Breast epithelium (tissue), 3 donors: ENCODE data around the gene CGB7.
"Not testable (repeated sequence)": the region's sequence is repeated elsewhere in the genome, so short reads cannot be mapped to it uniquely, and the experiment has no call there.

Experiments
- CTCF ChIP-seq, 3 donors: fragments of 450-650 bp; IDR thresholded peaks; one replicate each; pipeline ENCODE4 v1.5.1; 2016 to 2017; ENCODE audit warnings: antibody characterized with exemption in 3 of 3, mild to moderate bottlenecking in 3 of 3, moderate library complexity in 3 of 3
- POLR2A ChIP-seq: fragments of 450-650 bp; IDR thresholded peaks from one replicate; pipeline ENCODE4 v1.6.1; 2016; ENCODE audit warnings: antibody characterized with exemption, mild to moderate bottlenecking, moderate library complexity
- POLR2AphosphoS5 ChIP-seq, 3 donors: sonication (generic); formaldehyde crosslinking; IDR thresholded peaks; one replicate each; pipeline ENCODE4 v1.6.1; 2017; ENCODE audit warnings: antibody characterized with exemption in 3 of 3

- not testable (repeated sequence) for TF ChIP-seq POLR2A; CTCF (IDR thresholded peaks at IDR 0.05); POLR2AphosphoS5 (IDR thresholded peaks at IDR 0.05)
Observed at GRCh38 chr19:49038557-49039276, 18.8 kb downstream of the CGB7 start.
